ENCODE data around the gene ZBTB24. TPM values are rescaled to one million over a fixed set of nuclear protein-coding genes. Genes with fewer than 3 reads are reported as not detected.

Gene ZBTB24
- total and polyA plus RNA-seq, 2 of the 13 experiments (the other 11 are each of a cell fraction or from before 2014, with no cell fraction given), result 1.5 to 6.2 TPM

DNA sequence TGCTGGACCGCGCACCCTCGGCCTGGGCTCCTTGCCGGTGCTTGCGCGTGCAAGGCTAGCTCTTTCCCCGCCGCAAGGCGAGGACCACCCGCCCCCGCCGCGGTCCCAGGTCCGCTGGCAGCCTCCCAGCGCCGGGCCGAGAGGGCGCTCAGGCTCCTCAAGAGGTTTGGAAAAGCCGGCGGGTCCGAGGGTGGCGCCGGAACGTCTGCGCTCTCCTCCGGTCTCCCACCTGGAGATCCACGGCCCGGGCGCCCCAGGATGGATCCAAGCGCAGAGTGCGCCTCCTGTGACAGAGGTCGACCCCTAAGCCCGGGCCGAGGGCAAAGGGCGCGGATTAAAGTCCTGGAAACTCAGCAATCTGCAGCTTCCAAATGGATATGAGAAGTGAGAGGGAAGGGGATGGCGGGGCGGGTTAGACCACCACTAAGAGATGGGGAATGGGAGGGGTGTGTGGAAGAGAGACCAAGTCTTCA is 26.9 kb downstream of the ZBTB24 start (continued):
- TF ChIP-seq ZNF12 (CRISPR knock-in tag; IDR thresholded peaks at IDR 0.05) (no peak), MBD4 (IDR thresholded peaks at IDR 0.05; ENCODE audit: borderline replicate concordance, low read length) (no peak), ZNF670 (CRISPR knock-in tag; IDR thresholded peaks at IDR 0.05; ENCODE audit: borderline replicate concordance) (no peak), CREM (IDR thresholded peaks at IDR 0.05) (no peak), CREM (CRISPR knock-in tag; IDR thresholded peaks at IDR 0.05) (no peak), ZNF138 (CRISPR knock-in tag; IDR thresholded peaks at IDR 0.05; ENCODE audit: low read depth) (no peak), ZNF556 (CRISPR knock-in tag; IDR thresholded peaks at IDR 0.05; ENCODE audit: borderline replicate concordance) (no peak), SOX13 (IDR thresholded peaks at IDR 0.05) (no peak), SOX13 (CRISPR knock-in tag; conservative IDR thresholded peaks at IDR 0.05 in 1 of 2, IDR thresholded peaks at IDR 0.05 in 1 of 2) (no peak), ZZZ3 (CRISPR knock-in tag; IDR thresholded peaks at IDR 0.05; ENCODE audit: borderline replicate concordance) (no peak), ZMYM4 (CRISPR knock-in tag; IDR thresholded peaks at IDR 0.05) (no peak), ZNF333 (CRISPR knock-in tag; IDR thresholded peaks at IDR 0.05; ENCODE audit: borderline replicate concordance) (no peak)
- TF ChIP-seq, protein P1, sequence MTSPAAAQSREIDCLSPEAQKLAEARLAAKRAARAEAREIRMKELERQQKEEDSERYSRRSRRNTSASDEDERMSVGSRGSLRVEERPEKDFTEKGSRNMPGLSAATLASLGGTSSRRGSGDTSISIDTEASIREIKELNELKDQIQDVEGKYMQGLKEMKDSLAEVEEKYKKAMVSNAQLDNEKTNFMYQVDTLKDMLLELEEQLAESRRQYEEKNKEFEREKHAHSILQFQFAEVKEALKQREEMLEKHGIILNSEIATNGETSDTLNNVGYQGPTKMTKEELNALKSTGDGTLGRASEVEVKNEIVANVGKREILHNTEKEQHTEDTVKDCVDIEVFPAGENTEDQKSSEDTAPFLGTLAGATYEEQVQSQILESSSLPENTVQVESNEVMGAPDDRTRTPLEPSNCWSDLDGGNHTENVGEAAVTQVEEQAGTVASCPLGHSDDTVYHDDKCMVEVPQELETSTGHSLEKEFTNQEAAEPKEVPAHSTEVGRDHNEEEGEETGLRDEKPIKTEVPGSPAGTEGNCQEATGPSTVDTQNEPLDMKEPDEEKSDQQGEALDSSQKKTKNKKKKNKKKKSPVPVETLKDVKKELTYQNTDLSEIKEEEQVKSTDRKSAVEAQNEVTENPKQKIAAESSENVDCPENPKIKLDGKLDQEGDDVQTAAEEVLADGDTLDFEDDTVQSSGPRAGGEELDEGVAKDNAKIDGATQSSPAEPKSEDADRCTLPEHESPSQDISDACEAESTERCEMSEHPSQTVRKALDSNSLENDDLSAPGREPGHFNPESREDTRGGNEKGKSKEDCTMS (CRISPR knock-in tag; conservative IDR thresholded peaks at IDR 0.05), result no peak
- TF ChIP-seq, protein P2, sequence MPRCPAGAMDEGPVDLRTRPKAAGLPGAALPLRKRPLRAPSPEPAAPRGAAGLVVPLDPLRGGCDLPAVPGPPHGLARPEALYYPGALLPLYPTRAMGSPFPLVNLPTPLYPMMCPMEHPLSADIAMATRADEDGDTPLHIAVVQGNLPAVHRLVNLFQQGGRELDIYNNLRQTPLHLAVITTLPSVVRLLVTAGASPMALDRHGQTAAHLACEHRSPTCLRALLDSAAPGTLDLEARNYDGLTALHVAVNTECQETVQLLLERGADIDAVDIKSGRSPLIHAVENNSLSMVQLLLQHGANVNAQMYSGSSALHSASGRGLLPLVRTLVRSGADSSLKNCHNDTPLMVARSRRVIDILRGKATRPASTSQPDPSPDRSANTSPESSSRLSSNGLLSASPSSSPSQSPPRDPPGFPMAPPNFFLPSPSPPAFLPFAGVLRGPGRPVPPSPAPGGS (CRISPR knock-in tag; IDR thresholded peaks at IDR 0.05), result no peak
- TF ChIP-seq, protein P3, sequence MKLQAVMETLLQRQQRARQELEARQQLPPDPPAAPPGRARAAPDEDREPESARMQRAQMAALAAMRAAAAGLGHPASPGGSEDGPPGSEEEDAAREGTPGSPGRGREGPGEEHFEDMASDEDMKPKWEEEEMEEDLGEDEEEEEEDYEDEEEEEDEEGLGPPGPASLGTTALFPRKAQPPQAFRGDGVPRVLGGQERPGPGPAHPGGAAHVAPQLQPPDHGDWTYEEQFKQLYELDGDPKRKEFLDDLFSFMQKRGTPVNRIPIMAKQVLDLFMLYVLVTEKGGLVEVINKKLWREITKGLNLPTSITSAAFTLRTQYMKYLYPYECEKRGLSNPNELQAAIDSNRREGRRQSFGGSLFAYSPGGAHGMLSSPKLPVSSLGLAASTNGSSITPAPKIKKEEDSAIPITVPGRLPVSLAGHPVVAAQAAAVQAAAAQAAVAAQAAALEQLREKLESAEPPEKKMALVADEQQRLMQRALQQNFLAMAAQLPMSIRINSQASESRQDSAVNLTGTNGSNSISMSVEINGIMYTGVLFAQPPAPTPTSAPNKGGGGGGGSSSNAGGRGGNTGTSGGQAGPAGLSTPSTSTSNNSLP (IDR thresholded peaks at IDR 0.05; ENCODE audit: low read depth, low read length), result no peak
- TF ChIP-seq, protein P4, sequence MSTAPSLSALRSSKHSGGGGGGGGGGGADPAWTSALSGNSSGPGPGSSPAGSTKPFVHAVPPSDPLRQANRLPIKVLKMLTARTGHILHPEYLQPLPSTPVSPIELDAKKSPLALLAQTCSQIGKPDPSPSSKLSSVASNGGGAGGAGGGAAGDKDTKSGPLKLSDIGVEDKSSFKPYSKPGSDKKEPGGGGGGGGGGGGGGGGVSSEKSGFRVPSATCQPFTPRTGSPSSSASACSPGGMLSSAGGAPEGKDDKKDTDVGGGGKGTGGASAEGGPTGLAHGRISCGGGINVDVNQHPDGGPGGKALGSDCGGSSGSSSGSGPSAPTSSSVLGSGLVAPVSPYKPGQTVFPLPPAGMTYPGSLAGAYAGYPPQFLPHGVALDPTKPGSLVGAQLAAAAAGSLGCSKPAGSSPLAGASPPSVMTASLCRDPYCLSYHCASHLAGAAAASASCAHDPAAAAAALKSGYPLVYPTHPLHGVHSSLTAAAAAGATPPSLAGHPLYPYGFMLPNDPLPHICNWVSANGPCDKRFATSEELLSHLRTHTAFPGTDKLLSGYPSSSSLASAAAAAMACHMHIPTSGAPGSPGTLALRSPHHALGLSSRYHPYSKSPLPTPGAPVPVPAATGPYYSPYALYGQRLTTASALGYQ (CRISPR knock-in tag; IDR thresholded peaks at IDR 0.05), result no peak
